GM12892 (cell line): ENCODE measurements around the gene CAMK1D.

Source experiments
- POLR2A ChIP-seq: IDR thresholded peaks from 2 replicates; pipeline ENCODE4 v1.6.1; 2011; ENCODE audit warnings: low read depth, low read length, control low read depth
- POLR2AphosphoS5 ChIP-seq: IDR thresholded peaks from 2 replicates; pipeline ENCODE4 v1.6.1; 2011; ENCODE audit warnings: low read depth, low read length, control low read depth

GRCh38 chr10:12500381-12501303, 151.3 kb downstream of the CAMK1D start:
- TF ChIP-seq POLR2AphosphoS5 (no peak), POLR2A (no peak)
